Ovary (tissue), 3 donors: ENCODE results near the gene TPRG1.

Source experiments
- CTCF ChIP-seq, 3 donors: fragments of 450-650 bp in 2 of 3; fragments of 200-600 bp in 1 of 3; IDR thresholded peaks; one replicate each; pipeline versions ENCODE4 v1.5.1 to v1.8.0; 2016 to 2022; ENCODE audit warnings: antibody characterized with exemption in 3 of 3, mild to moderate bottlenecking in 1 of 3
- EP300 ChIP-seq: sonication (generic); formaldehyde crosslinking; IDR thresholded peaks from one replicate; pipeline ENCODE4 v1.6.1; 2017; ENCODE audit warnings: antibody characterized with exemption
- donor health status: DM: no; HTN: no; CAD: no.

- TF ChIP-seq CTCF (IDR thresholded peaks at IDR 0.05) (no peak), EP300 (no peak)
These were observed 29.2 kb upstream of the TPRG1 start for GRCh38 chr3:189142527-189142926.
